BE2C (cell line): Measurements from ENCODE around the gene ZNF492.
"Not testable (repeated sequence)": the region's sequence is repeated elsewhere in the genome, so short reads cannot be mapped to it uniquely, and the experiment has no call there.

Source experiments
- DNase-seq: peaks from one replicate; pipeline ENCODE4 v3.0.0-alpha.2; 2020
- H3K27me3 ChIP-seq: fragments of 250-450 bp; sonication (Bioruptor Pico); 2 replicates; pipeline ENCODE4 v1.5.1; 2020; ENCODE audit warnings: mild to moderate bottlenecking
- H3K36me3 ChIP-seq: fragments of 250-450 bp; sonication (Bioruptor Pico); 2 replicates; pipeline ENCODE4 v1.5.1; 2020; ENCODE audit warnings: mild to moderate bottlenecking
- H3K4me1 ChIP-seq: fragments of 250-450 bp; sonication (Bioruptor Pico); 2 replicates; pipeline ENCODE4 v1.5.1; 2020
- H3K4me3 ChIP-seq: 2 replicates; pipeline ENCODE4 v1.5.1; 2011; ENCODE audit warnings: low read depth, low read length
- H3K9me3 ChIP-seq: fragments of 250-450 bp; sonication (Bioruptor Pico); 2 replicates; pipeline ENCODE4 v1.5.1; 2020
- CTCF ChIP-seq: IDR thresholded peaks from 2 replicates; pipeline ENCODE4 v1.5.1; 2012; ENCODE audit warnings: mild to moderate bottlenecking, low read depth, low read length

The ZNF492 gene

GRCh38 chr19:22634450-22634827 is 315 bp downstream of the ZNF492 start:
- no peaks in the 10 kb centered on the region; the same call in 1 of the 2 replicates for H3K9me3 ChIP-seq
- no peak for DNase-seq
- H3K4me1 ChIP-seq, result no peaks in the 10 kb centered on the region
- no peak overlapping the region for H3K4me3 ChIP-seq
- H3K27me3 ChIP-seq, result no peaks in the 10 kb centered on the region
- H3K36me3 ChIP-seq, result no peaks in the 10 kb centered on the region
- TF ChIP-seq CTCF, result no peak

- not testable (repeated sequence) for H3K4me1 ChIP-seq, H3K9me3 ChIP-seq, H3K4me3 ChIP-seq, DNase-seq, H3K27me3 ChIP-seq, H3K36me3 ChIP-seq
Observed at GRCh38 chr19:22685493-22685892, 51.4 kb downstream of the ZNF492 start.

GRCh38 chr19:22702661-22703060 is 68.5 kb downstream of the ZNF492 start:
- not testable (repeated sequence) for H3K4me3 ChIP-seq, H3K4me1 ChIP-seq, H3K9me3 ChIP-seq, DNase-seq, H3K36me3 ChIP-seq, H3K27me3 ChIP-seq

GRCh38 chr19:22703096-22703495 is 69.0 kb downstream of the ZNF492 start:
- H3K27me3 ChIP-seq, H3K36me3 ChIP-seq, H3K4me3 ChIP-seq, H3K4me1 ChIP-seq, H3K9me3 ChIP-seq, DNase-seq: not testable (repeated sequence)

GRCh38 chr19:22708983-22709382 is 74.9 kb downstream of the ZNF492 start:
- H3K36me3 ChIP-seq, result no peaks in the 10 kb centered on the region
- no peak for TF ChIP-seq CTCF

More at GRCh38 chr19:22708983-22709382, 74.9 kb downstream of the ZNF492 start:
- no peak overlapping the region for H3K4me3 ChIP-seq
- DNase-seq, result no peak
- H3K27me3 ChIP-seq, result no peaks in the 10 kb centered on the region
- H3K4me1 ChIP-seq, result no peaks in the 10 kb centered on the region
- H3K9me3 ChIP-seq, result no peaks in the 10 kb centered on the region
